ENCODE measurements around the gene SDK1.

DNA sequence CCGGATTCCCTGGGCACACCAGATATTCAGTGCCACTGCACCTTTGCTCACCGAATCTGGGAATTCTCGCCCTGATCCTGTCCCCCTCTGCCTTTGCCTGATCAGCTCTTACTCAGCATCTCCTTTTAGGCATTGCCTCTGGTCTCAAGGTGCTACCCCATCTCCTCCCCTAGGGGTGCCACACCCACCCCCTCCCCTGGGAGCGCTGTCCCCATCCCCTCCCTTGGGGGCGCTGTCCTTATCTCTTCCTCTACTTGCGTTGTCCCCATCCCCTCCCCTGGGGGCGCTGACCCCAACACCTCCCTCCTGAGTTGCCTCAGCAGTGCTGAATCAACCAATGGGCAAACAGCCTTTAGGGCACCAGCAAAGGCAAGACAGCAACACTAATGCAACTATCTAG lies 694.1 kb downstream of the SDK1 start:
- TF ChIP-seq CTCF (IDR thresholded peaks at IDR 0.05) (no peak), POLR2A (IDR thresholded peaks at IDR 0.05) (no peak)

Data from body of pancreas (tissue), 4 donors.